Adrenal gland (tissue), 5 donors: ENCODE results near the gene TIMP3.

Source experiments
- CTCF ChIP-seq, 6 experiments: fragments of 450-650 bp in 4 of 6; fragments of 200-600 bp in 2 of 6; sonication (generic) in 1 of 6; IDR thresholded peaks; 1 replicate in 5 of 6; 2 replicates in 1 of 6; pipeline versions ENCODE4 v1.5.1 to v1.8.0; 2016 to 2021; ENCODE audit warnings: antibody characterized with exemption in 6 of 6, mild to moderate bottlenecking in 2 of 6, moderate library complexity in 1 of 6
- POLR2A ChIP-seq, 2 donors: fragments of 450-650 bp; IDR thresholded peaks; one replicate each; pipeline ENCODE4 v1.6.1; 2017; ENCODE audit warnings: antibody characterized with exemption in 2 of 2, mild to moderate bottlenecking in 2 of 2, moderate library complexity in 1 of 2
- donor health status: DM: no; HTN: no; CAD: no.

- TF ChIP-seq CTCF (IDR thresholded peaks at IDR 0.05) (no peak), POLR2A (IDR thresholded peaks at IDR 0.05) (no peak)
Measured at GRCh38 chr22:32830957-32831356, 29.5 kb downstream of the TIMP3 start.
